HepG2 (cell line): ENCODE measurements around the gene CASP5. TPM values are rescaled to one million over a fixed set of nuclear protein-coding genes. Genes with fewer than 3 reads are reported as not detected.

Experiments
- ATAC-seq: fragments of 200-7000 bp; cut with Tn5 transposase; 3 replicates; pipeline ENCODE4 v1.9.1; 2020; ENCODE audit warnings: mild to moderate bottlenecking, moderate library complexity
- BruUV-seq: library from RNA; stranded (reverse); fragments of 400-500 nt; replicated peaks from 2 replicates; lab custom pipeline; 2021; lab: Mats Ljungman, UMichigan
- CTCF ChIA-PET: fragments of 300-600 bp; formaldehyde crosslinking; extraction: SDS; loops from one replicate; lab custom pipeline; 2021; ENCODE audit warnings: low total read pairs, inconsistent platforms, low intra/inter-chr PET ratio; lab: Yijun Ruan, JAX
- POLR2A ChIA-PET: fragments of 350-600 bp; sonication (Branson Sonifier 250); formaldehyde crosslinking; loops from one replicate; lab custom pipeline; 2020; ENCODE audit warnings: antibody characterized with exemption, inconsistent platforms; lab: Yijun Ruan, JAX
- DNase-seq: peaks from one replicate; pipeline ENCODE4 v3.0.0-alpha.2; 2015; ENCODE audit warnings: low spot score
- FAIRE-seq: peaks from 3 replicates; lab custom pipeline; 2011; peaks lifted over from hg19 to GRCh38; lab: Jason Lieb, UNC
- H2AFZ ChIP-seq: one replicate; pipeline ENCODE4 v1.6.1; 2011; ENCODE audit warnings: low read length, inconsistent platforms
- H3K27ac ChIP-seq: fragments of 300-600 bp; 3 replicates; pipeline ENCODE4 v1.8.0; 2011; ENCODE audit warnings: mixed run types, mild to moderate bottlenecking, mixed read lengths, low read length, inconsistent platforms; ENCODE audit not compliant: insufficient read depth; ENCODE audit errors: extremely low read length
- H3K27me3 ChIP-seq, 2 experiments: fragments of 200-600 bp in 1 of 2; 2 replicates in 1 of 2; 3 replicates in 1 of 2; pipeline versions ENCODE4 v1.6.0 to v1.8.0; 2011; ENCODE audit warnings: low read length in 2 of 2, mild to moderate bottlenecking in 2 of 2, moderate library complexity in 2 of 2, inconsistent platforms in 1 of 2; ENCODE audit not compliant: insufficient read depth in 2 of 2, control insufficient read depth in 1 of 2
- H3K36me3 ChIP-seq, 2 experiments: fragments of 200-600 bp in 1 of 2; replicated peaks in 1 of 2; 2 replicates in 1 of 2; 3 replicates in 1 of 2; pipeline versions ENCODE4 v1.5.1 to v1.8.0; 2011; ENCODE audit warnings: low read length in 2 of 2, inconsistent platforms in 1 of 2; ENCODE audit not compliant: insufficient read depth in 2 of 2, control insufficient read depth in 1 of 2
- H3K4me1 ChIP-seq: 2 replicates; pipeline ENCODE4 v1.5.1; 2012; ENCODE audit warnings: low read length, inconsistent platforms; ENCODE audit not compliant: insufficient read depth
- H3K4me2 ChIP-seq: 2 replicates; pipeline ENCODE4 v1.6.0; 2011; ENCODE audit warnings: low read depth, low read length, inconsistent platforms
- H3K4me3 ChIP-seq, 3 experiments: fragments of 200-600 bp in 1 of 3; sonication (generic), shearing (Covaris generic) in 1 of 3; replicated peaks in 1 of 3; 2 replicates each; pipeline ENCODE4 v1.5.1; 2011 to 2016; ENCODE audit warnings: low read length in 3 of 3, inconsistent platforms in 2 of 3, low read depth in 2 of 3, mild to moderate bottlenecking in 2 of 3, control low read depth in 1 of 3, mixed read lengths in 1 of 3; ENCODE audit not compliant: insufficient read depth in 1 of 3
- H3K79me2 ChIP-seq: one replicate; pipeline ENCODE4 v1.6.1; 2011; ENCODE audit warnings: low read length, inconsistent platforms; ENCODE audit not compliant: insufficient read depth
- H3K9ac ChIP-seq: 2 replicates; pipeline ENCODE4 v1.6.0; 2011; ENCODE audit warnings: mild to moderate bottlenecking, low read depth, low read length, inconsistent platforms; ENCODE audit not compliant: insufficient read depth
- H3K9me3 ChIP-seq: 2 replicates; pipeline ENCODE4 v1.5.1; 2012; ENCODE audit warnings: mild to moderate bottlenecking, low read length
- H4K20me1 ChIP-seq: 2 replicates; pipeline ENCODE4 v1.6.0; 2011; ENCODE audit warnings: inconsistent platforms, mild to moderate bottlenecking, low read length, moderate library complexity; ENCODE audit not compliant: insufficient read depth
- AKNA ChIP-seq: sonication (generic); formaldehyde crosslinking; IDR thresholded peaks from 2 replicates; pipeline ENCODE4 v1.4.0; 2020; ENCODE audit warnings: missing genetic modification reagents, borderline replicate concordance
- ARNTL ChIP-seq: sonication (generic); formaldehyde crosslinking; IDR thresholded peaks from 2 replicates; pipeline ENCODE4 v1.4.0; 2020; ENCODE audit warnings: mild to moderate bottlenecking, missing genetic modification reagents
- CC2D1A ChIP-seq: sonication (generic); formaldehyde crosslinking; IDR thresholded peaks from 2 replicates; pipeline ENCODE4 v1.8.1; 2023; ENCODE audit warnings: mild to moderate bottlenecking, missing genetic modification reagents
- HES4 ChIP-seq: sonication (generic); formaldehyde crosslinking; IDR thresholded peaks from 2 replicates; pipeline ENCODE4 v1.9.0; 2021; ENCODE audit warnings: mild to moderate bottlenecking, missing genetic modification reagents, borderline replicate concordance
- IRF2 ChIP-seq: IDR thresholded peaks from 2 replicates; pipeline ENCODE4 v1.6.1; 2018; ENCODE audit warnings: missing genetic modification reagents, missing compliant biosample characterization
- PATZ1 ChIP-seq: sonication (generic); formaldehyde crosslinking; IDR thresholded peaks from 2 replicates; pipeline ENCODE4 v1.4.0; 2020; ENCODE audit warnings: missing genetic modification reagents
- TFAP4 ChIP-seq: sonication (generic); IDR thresholded peaks from 2 replicates; pipeline ENCODE4 v1.6.1; 2016; ENCODE audit warnings: low read depth, borderline replicate concordance
- THAP7 ChIP-seq: sonication (generic); formaldehyde crosslinking; IDR thresholded peaks from 2 replicates; pipeline ENCODE4 v1.8.1; 2023; ENCODE audit warnings: mild to moderate bottlenecking, missing genetic modification reagents
- ZBTB25 ChIP-seq: IDR thresholded peaks from 2 replicates; pipeline ENCODE4 v1.6.1; 2018; ENCODE audit warnings: missing genetic modification reagents
- ZNF501 ChIP-seq: sonication (generic); formaldehyde crosslinking; IDR thresholded peaks from 2 replicates; pipeline ENCODE4 v1.5.1; 2020; ENCODE audit warnings: mild to moderate bottlenecking, moderate library complexity, missing genetic modification reagents
- WGBS: methylation state at CpG from one replicate; pipeline ENCODE4 v1.1.6; 2017; ENCODE audit warnings: low lambda C conversion rate; 5-methylcytosine and 5-hydroxymethylcytosine counted together
- in situ Hi-C: cut with HindIII; loops from 2 replicates; pipeline ENCODE4 v1.10.0; 2017; ENCODE audit warnings: low pct_unique_long_range_greater_than_20kb; ENCODE audit not compliant: extremely low pct_ligation_motif_present
- intact Hi-C: fragments of 100-400 bp; cut with micrococcal nuclease; formaldehyde crosslinking; loops from one replicate; pipeline ENCODE4 v1.10.0; 2022; ENCODE audit not compliant: unreplicated experiment
- polyA plus RNA-seq, 8 experiments: library from polyadenylated mRNA; depleted of rRNA in 3 of 8; stranded (reverse) in 7 of 8; unstranded in 1 of 8; fragments of >200 nt; fragmentation: Illumina TruSeq in 4 of 8; extraction: Trizol in 4 of 8; gene quantifications; 2 replicates each; pipeline versions ENCODE4 v1.2.1 to v1.2.3, GENCODE V29; 2011 to 2016; ENCODE audit warnings: low read depth in 4 of 8, missing spikeins in 1 of 8, mixed read lengths in 1 of 8; ENCODE audit not compliant: insufficient read depth in 1 of 8
- total RNA-seq, 5 experiments: library from RNA; depleted of rRNA; stranded (reverse); fragments of >200 nt; fragmentation: Illumina TruSeq; extraction: Trizol; gene quantifications; 2 replicates each; pipeline ENCODE4 v1.2.3, GENCODE V29; 2016; ENCODE audit warnings: low read depth in 1 of 5

CASP5 gene
- total and polyA plus RNA-seq, 2 of the 13 experiments (the other 11 are each of a cell fraction or from before 2014, with no cell fraction given): not detected

GRCh38 chr11:105024394-105024793 lies 1.4 kb upstream of the CASP5 start:
- Histone ChIP-seq H3K4me3 (no peak overlapping the region), H3K79me2 (no peaks in the 10 kb centered on the region), H3K9me3 (no peaks in the 10 kb centered on the region), H3K27ac (no peak overlapping the region), H3K36me3 (no peaks in the 10 kb centered on the region), H4K20me1 (no peaks in the 10 kb centered on the region), H3K4me2 (no peak overlapping the region), H2AFZ (no peak overlapping the region), H3K4me1 (no peaks in the 10 kb centered on the region), H3K9ac (no peak overlapping the region), H3K27me3 (no peaks in the 10 kb centered on the region)
- in situ Hi-C loops (no loop called here), intact Hi-C loops (no loop called here)
- BruUV-seq: no TSS peak
- no peak for TF ChIP-seq PATZ1 (CRISPR knock-in tag)
- no peak for TF ChIP-seq TFAP4
- no peak for TF ChIP-seq IRF2 (CRISPR knock-in tag)
- no peak for TF ChIP-seq ARNTL
- TF ChIP-seq HES4: no peak
- TF ChIP-seq ZNF501 (CRISPR knock-in tag): no peak
- TF ChIP-seq ZBTB25 (CRISPR knock-in tag): no peak
- TF ChIP-seq AKNA (CRISPR knock-in tag): no peak
- TF ChIP-seq THAP7: no peak
- TF ChIP-seq CC2D1A: no peak
- CTCF ChIA-PET: no interaction called here
- FAIRE-seq (no peak), ATAC-seq (no peak), DNase-seq (no peak)
- 57% methylated on average over 1 of the region's 1 CpG for WGBS
- POLR2A ChIA-PET: no interaction called here
